ENCODE measurements around the gene BIN2. TPM values are rescaled to one million over a fixed set of nuclear protein-coding genes. Genes with fewer than 3 reads are reported as not detected.

The BIN2 gene
- total RNA-seq, 1 experiment from 2014 or later: not detected

- Mint-ChIP-seq H3K27me3 (ENCODE audit: insufficient read depth, unreplicated experiment) (no peaks in the 10 kb centered on the region), H3K9me3 (ENCODE audit: unreplicated experiment) (no peaks in the 10 kb centered on the region), H3K36me3 (ENCODE audit: insufficient read depth, unreplicated experiment) (no peaks in the 10 kb centered on the region), H3K27ac (ENCODE audit: low read depth, unreplicated experiment) (no peak overlapping the region), H3K4me1 (ENCODE audit: insufficient read depth, unreplicated experiment) (no peaks in the 10 kb centered on the region), H3K4me3 (ENCODE audit: unreplicated experiment) (no peak overlapping the region)
- intact Hi-C loops (cut with micrococcal nuclease): no loop called here
- no peak for DNase-seq (ENCODE audit: unreplicated experiment)
- no TSS peak for BruUV-seq (replicated peaks)
- ChIA-PET CTCF (interaction anchor here (0.6 to 2.4 kb wide), 2 partner anchors 87 to 240 kb away, joined by 3 to 6 read pairs; no protein-coding TSS in a partner anchor), POLR2A (interaction anchor here (0.5 to 1.7 kb wide), 4 partner anchors 10 to 185 kb away, joined by 3 to 5 read pairs (median 4); no protein-coding TSS in a partner anchor)
- TF ChIP-seq, protein P1, sequence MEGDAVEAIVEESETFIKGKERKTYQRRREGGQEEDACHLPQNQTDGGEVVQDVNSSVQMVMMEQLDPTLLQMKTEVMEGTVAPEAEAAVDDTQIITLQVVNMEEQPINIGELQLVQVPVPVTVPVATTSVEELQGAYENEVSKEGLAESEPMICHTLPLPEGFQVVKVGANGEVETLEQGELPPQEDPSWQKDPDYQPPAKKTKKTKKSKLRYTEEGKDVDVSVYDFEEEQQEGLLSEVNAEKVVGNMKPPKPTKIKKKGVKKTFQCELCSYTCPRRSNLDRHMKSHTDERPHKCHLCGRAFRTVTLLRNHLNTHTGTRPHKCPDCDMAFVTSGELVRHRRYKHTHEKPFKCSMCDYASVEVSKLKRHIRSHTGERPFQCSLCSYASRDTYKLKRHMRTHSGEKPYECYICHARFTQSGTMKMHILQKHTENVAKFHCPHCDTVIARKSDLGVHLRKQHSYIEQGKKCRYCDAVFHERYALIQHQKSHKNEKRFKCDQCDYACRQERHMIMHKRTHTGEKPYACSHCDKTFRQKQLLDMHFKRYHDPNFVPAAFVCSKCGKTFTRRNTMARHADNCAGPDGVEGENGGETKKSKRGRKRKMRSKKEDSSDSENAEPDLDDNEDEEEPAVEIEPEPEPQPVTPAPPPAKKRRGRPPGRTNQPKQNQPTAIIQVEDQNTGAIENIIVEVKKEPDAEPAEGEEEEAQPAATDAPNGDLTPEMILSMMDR (IDR thresholded peaks at IDR 0.05; ENCODE audit: unreplicated experiment): no peak
Observed at GRCh38 chr12:51254536-51254935, 69.4 kb downstream of the BIN2 start.

DNA sequence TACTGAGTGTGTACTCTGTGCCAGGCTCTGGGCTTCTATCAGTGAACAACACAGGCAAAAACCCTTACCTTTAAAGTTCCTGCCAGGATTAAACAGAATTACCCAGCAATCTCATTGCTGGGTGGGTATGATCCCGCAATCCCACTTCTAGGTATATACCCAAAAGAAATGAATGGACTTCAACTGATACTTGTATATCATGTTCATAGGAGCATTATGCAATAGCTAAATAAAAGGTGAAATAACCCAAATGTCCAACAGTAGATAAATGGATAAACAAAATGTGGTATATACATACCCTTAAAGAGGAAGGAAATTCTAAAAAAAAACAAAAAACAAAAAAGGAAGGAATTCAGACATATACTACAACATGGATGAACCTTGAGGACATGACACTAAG, 70.7 kb downstream of the BIN2 start:
- TF ChIP-seq, protein P1 (IDR thresholded peaks at IDR 0.05; ENCODE audit: unreplicated experiment): no peak
- H3K27ac Mint-ChIP-seq (ENCODE audit: low read depth, unreplicated experiment): no peak overlapping the region
- CTCF ChIA-PET: interaction anchor here (0.6 to 1.9 kb wide), 6 partner anchors 9 to 876 kb away, joined by 3 to 8 read pairs (median 4); no protein-coding TSS in a partner anchor
- H3K27me3 Mint-ChIP-seq (ENCODE audit: insufficient read depth, unreplicated experiment): no peaks in the 10 kb centered on the region
- no peaks in the 10 kb centered on the region for H3K36me3 Mint-ChIP-seq (ENCODE audit: insufficient read depth, unreplicated experiment)
- H3K4me1 Mint-ChIP-seq (ENCODE audit: insufficient read depth, unreplicated experiment): no peaks in the 10 kb centered on the region
- POLR2A ChIA-PET: interaction anchor here (0.6 to 1.7 kb wide), 4 partner anchors 13 to 1141 kb away, joined by 3 to 4 read pairs (median 3); partner anchors contain the start of gene COX14
- BruUV-seq (replicated peaks): no TSS peak
- intact Hi-C loops (cut with micrococcal nuclease): no loop called here
- H3K9me3 Mint-ChIP-seq (ENCODE audit: unreplicated experiment): no peaks in the 10 kb centered on the region
- H3K4me3 Mint-ChIP-seq (ENCODE audit: unreplicated experiment): no peak overlapping the region
- no peak for DNase-seq (ENCODE audit: unreplicated experiment)

DNA sequence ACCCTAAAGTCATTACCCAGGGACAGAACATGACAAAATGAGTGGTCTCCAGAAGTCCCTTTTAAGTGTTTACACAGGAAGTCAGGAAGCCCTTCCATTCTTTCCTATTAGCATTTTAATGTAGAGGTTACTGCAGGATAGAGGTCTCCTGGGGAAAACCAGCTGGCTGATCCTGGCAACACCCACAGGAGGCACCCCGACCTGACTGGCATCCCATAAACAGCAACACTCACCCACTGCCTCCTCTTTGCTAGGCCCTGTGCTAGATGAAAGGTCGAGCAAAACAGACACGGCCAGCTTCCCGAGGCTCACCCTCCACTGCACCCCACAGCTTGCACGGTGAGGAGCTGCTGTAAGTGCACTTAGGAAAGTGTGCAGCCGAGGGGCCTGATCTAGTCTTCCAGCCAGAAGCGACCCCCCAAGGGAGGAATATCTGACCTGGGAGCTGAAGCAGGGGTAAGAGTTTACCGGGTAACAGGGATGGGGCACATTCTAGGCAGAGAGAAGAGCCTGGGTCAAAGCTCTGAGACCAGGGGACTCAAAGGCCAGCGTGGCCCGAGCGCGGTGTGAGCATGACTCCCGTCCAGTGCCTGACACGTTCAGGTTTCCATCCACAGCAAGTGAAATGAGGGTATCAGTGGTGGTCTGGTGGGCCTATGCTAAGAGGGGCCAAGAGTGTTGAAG, 76.3 kb downstream of the BIN2 start:
- DNase-seq (ENCODE audit: unreplicated experiment): no peak
- Mint-ChIP-seq H3K9me3 (ENCODE audit: unreplicated experiment) (no peaks in the 10 kb centered on the region), H3K27ac (ENCODE audit: low read depth, unreplicated experiment) (no peak overlapping the region), H3K4me1 (ENCODE audit: insufficient read depth, unreplicated experiment) (peaks cover 14% of the 10 kb centered on the region), H3K4me3 (ENCODE audit: unreplicated experiment) (no peak overlapping the region), H3K27me3 (ENCODE audit: insufficient read depth, unreplicated experiment) (no peaks in the 10 kb centered on the region), H3K36me3 (ENCODE audit: insufficient read depth, unreplicated experiment) (peaks cover 34% of the 10 kb centered on the region)
- TF ChIP-seq, protein P1 (IDR thresholded peaks at IDR 0.05; ENCODE audit: unreplicated experiment): no peak
- CTCF ChIA-PET: no interaction called here
- no TSS peak for BruUV-seq (replicated peaks)
- POLR2A ChIA-PET: interaction anchor here (3.2 kb wide), 1 partner anchor 8 kb away, joined by 18 read pairs; the partner anchor contains the start of gene DAZAP2
- intact Hi-C loops (cut with micrococcal nuclease): no loop called here

- H3K36me3 Mint-ChIP-seq (ENCODE audit: insufficient read depth, unreplicated experiment): peaks cover 47% of the 10 kb centered on the region
- CTCF ChIA-PET: no interaction called here
- H3K9me3 Mint-ChIP-seq (ENCODE audit: unreplicated experiment): no peaks in the 10 kb centered on the region
- POLR2A ChIA-PET: interaction anchor here (0.6 kb wide), 1 partner anchor 163 kb away, joined by 4 read pairs; no protein-coding TSS in a partner anchor
- H3K4me3 Mint-ChIP-seq (ENCODE audit: unreplicated experiment): no peak overlapping the region
- peaks cover 15% of the 10 kb centered on the region for H3K4me1 Mint-ChIP-seq (ENCODE audit: insufficient read depth, unreplicated experiment)
- H3K27me3 Mint-ChIP-seq (ENCODE audit: insufficient read depth, unreplicated experiment): no peaks in the 10 kb centered on the region
- peak overlapping the region; percentile 84 for H3K27ac Mint-ChIP-seq (ENCODE audit: low read depth, unreplicated experiment)
- DNase-seq (ENCODE audit: unreplicated experiment): no peak
- intact Hi-C loops (cut with micrococcal nuclease): no loop called here
- TF ChIP-seq, protein P1 (IDR thresholded peaks at IDR 0.05; ENCODE audit: unreplicated experiment): no peak
- no TSS peak for BruUV-seq (replicated peaks)
Observed at GRCh38 chr12:51246254-51246853, 77.6 kb downstream of the BIN2 start.
